Neural cell (in vitro differentiated cells): ENCODE data around the gene GABPB1. TPM values are rescaled to one million over a fixed set of nuclear protein-coding genes. Genes with fewer than 3 reads are reported as not detected.

ENCODE experiments used
- H2AFZ ChIP-seq: fragments of 200-600, 300-800 bp; sonication (generic), shearing (Covaris generic); 2 replicates; pipeline ENCODE4 v1.6.0; 2014; ENCODE audit warnings: low read depth, mild to moderate bottlenecking, antibody characterized with exemption, low read length, moderate library complexity
- H3F3A ChIP-seq: fragments of 200-600 bp; shearing (Covaris generic); 2 replicates; pipeline ENCODE4 v1.6.1; 2016; ENCODE audit warnings: mild to moderate bottlenecking, moderate library complexity, mixed read lengths, antibody characterized with exemption, low read length; ENCODE audit not compliant: insufficient read depth, poor library complexity, severe bottlenecking
- H3K27ac ChIP-seq: fragments of 200-600, 300-800 bp; sonication (generic), shearing (Covaris generic); 2 replicates; pipeline ENCODE4 v1.5.1; 2014; ENCODE audit warnings: mild to moderate bottlenecking, low read length, moderate library complexity
- H3K27me3 ChIP-seq: fragments of 300-800, 200-600 bp; sonication (generic), shearing (Covaris generic); 2 replicates; pipeline ENCODE4 v1.6.0; 2014; ENCODE audit warnings: mild to moderate bottlenecking, low read depth, low read length, moderate library complexity; ENCODE audit not compliant: insufficient read depth
- H3K36me3 ChIP-seq: fragments of 300-800, 200-600 bp; sonication (generic), shearing (Covaris generic); 2 replicates; pipeline ENCODE4 v1.5.1; 2014; ENCODE audit warnings: mild to moderate bottlenecking, antibody characterized with exemption, low read length, moderate library complexity; ENCODE audit not compliant: insufficient read depth
- H3K4me2 ChIP-seq: fragments of 300-800, 200-600 bp; sonication (generic), shearing (Covaris generic); 2 replicates; pipeline ENCODE4 v1.6.0; 2014; ENCODE audit warnings: mild to moderate bottlenecking, low read length
- H3K4me3 ChIP-seq: fragments of 300-800, 200-600 bp; sonication (generic), shearing (Covaris generic); 2 replicates; pipeline ENCODE4 v1.5.1; 2014; ENCODE audit warnings: mild to moderate bottlenecking, low read length, moderate library complexity
- H3K79me2 ChIP-seq: fragments of 200-600 bp; shearing (Covaris generic); replicated peaks from 2 replicates; pipeline ENCODE4 v1.6.0; 2014; ENCODE audit warnings: mild to moderate bottlenecking, low read length, moderate library complexity; ENCODE audit not compliant: insufficient read depth
- H3K9ac ChIP-seq: fragments of 300-800, 200-600 bp; sonication (generic), shearing (Covaris generic); 2 replicates; pipeline ENCODE4 v1.6.1; 2016; ENCODE audit warnings: mild to moderate bottlenecking, low read length, mixed read lengths
- H3K9me2 ChIP-seq: fragments of 200-600 bp; shearing (Covaris generic); 2 replicates; pipeline ENCODE4 v1.6.1; 2016; ENCODE audit warnings: mild to moderate bottlenecking, low read length, mixed read lengths; ENCODE audit not compliant: insufficient read depth
- H3K9me3 ChIP-seq: fragments of 200-600, 300-800 bp; sonication (generic), shearing (Covaris generic); 2 replicates; pipeline ENCODE4 v1.6.1; 2016; ENCODE audit warnings: mild to moderate bottlenecking, mixed run types, low read length, moderate library complexity, mixed read lengths
- H4K20me1 ChIP-seq: fragments of 200-600 bp; shearing (Covaris generic); 2 replicates; pipeline ENCODE4 v1.6.1; 2016; ENCODE audit warnings: mild to moderate bottlenecking, mixed run types; ENCODE audit not compliant: insufficient read depth
- CTCF ChIP-seq: fragments of 450-650 bp; IDR thresholded peaks from 2 replicates; pipeline ENCODE4 v1.5.1; 2014; ENCODE audit warnings: antibody characterized with exemption, mild to moderate bottlenecking, moderate library complexity; ENCODE audit not compliant: poor library complexity, severe bottlenecking
- EP300 ChIP-seq: fragments of 450-650 bp; conservative IDR thresholded peaks from 2 replicates; pipeline ENCODE4 v1.6.1; 2014; ENCODE audit warnings: antibody characterized with exemption, mild to moderate bottlenecking, moderate library complexity; ENCODE audit not compliant: poor library complexity, severe bottlenecking
- EZH2 ChIP-seq: fragments of 200-600, 300-800 bp; shearing (Covaris generic), sonication (generic); IDR thresholded peaks from 2 replicates; pipeline ENCODE4 v1.6.1; 2014; ENCODE audit warnings: antibody characterized with exemption, low read length, borderline replicate concordance, mild to moderate bottlenecking; ENCODE audit not compliant: insufficient read depth, poor library complexity, severe bottlenecking
- MXI1 ChIP-seq: fragments of 450-650 bp; conservative IDR thresholded peaks from 2 replicates; pipeline ENCODE4 v1.6.1; 2014; ENCODE audit warnings: antibody characterized with exemption, mild to moderate bottlenecking; ENCODE audit not compliant: poor library complexity, severe bottlenecking
- POLR2AphosphoS5 ChIP-seq: IDR thresholded peaks from 2 replicates; pipeline ENCODE4 v1.6.1; 2012
- RAD21 ChIP-seq: fragments of 450-650 bp; conservative IDR thresholded peaks from 2 replicates; pipeline ENCODE4 v1.6.1; 2014; ENCODE audit warnings: antibody characterized with exemption, mild to moderate bottlenecking, moderate library complexity
- REST ChIP-seq: IDR thresholded peaks from 2 replicates; pipeline ENCODE4 v1.6.1; 2012; ENCODE audit warnings: borderline replicate concordance
- SMC3 ChIP-seq: fragments of 450-650 bp; conservative IDR thresholded peaks from 2 replicates; pipeline ENCODE4 v1.6.1; 2014; ENCODE audit warnings: antibody characterized with exemption, mild to moderate bottlenecking, moderate library complexity; ENCODE audit not compliant: poor library complexity
- TAF1 ChIP-seq: IDR thresholded peaks from 2 replicates; pipeline ENCODE4 v1.6.1; 2012; ENCODE audit warnings: low read depth
- polyA plus RNA-seq: library from polyadenylated mRNA; depleted of rRNA; stranded (reverse); fragments of >200 nt; gene quantifications from 2 replicates; pipeline ENCODE4 v1.2.3, GENCODE V29; 2014

The GABPB1 gene
- polyA plus RNA-seq, 1 donor from 2014 or later: 34.1 TPM

- no peaks in the 10 kb centered on the region for H3K36me3 ChIP-seq
- H4K20me1 ChIP-seq: no peaks in the 10 kb centered on the region
- H2AFZ ChIP-seq: no peak overlapping the region
- no peak overlapping the region for H3K9ac ChIP-seq
- no peaks in the 10 kb centered on the region for H3K79me2 ChIP-seq
- H3K27me3 ChIP-seq: no peaks in the 10 kb centered on the region
- H3F3A ChIP-seq: no peaks in the 10 kb centered on the region
- TF ChIP-seq REST: no peak
- TF ChIP-seq EZH2: no peak
- TF ChIP-seq RAD21: no peak
- TF ChIP-seq EP300: no peak
- no peak for TF ChIP-seq CTCF
- TF ChIP-seq TAF1: no peak
- TF ChIP-seq MXI1: no peak
- TF ChIP-seq POLR2AphosphoS5: no peak
- TF ChIP-seq SMC3: no peak
- no peaks in the 10 kb centered on the region for H3K9me2 ChIP-seq
- H3K9me3 ChIP-seq: no peaks in the 10 kb centered on the region
- H3K4me2 ChIP-seq: no peak overlapping the region
- no peak overlapping the region for H3K4me3 ChIP-seq
- H3K27ac ChIP-seq: no peak overlapping the region
These were observed 14.6 kb downstream of the GABPB1 start for GRCh38 chr15:50340416-50340815.

- Histone ChIP-seq H3K36me3 (no peaks in the 10 kb centered on the region), H3K79me2 (no peaks in the 10 kb centered on the region)
These were observed 15.3 kb downstream of the GABPB1 start for GRCh38 chr15:50339717-50340116.

More at GRCh38 chr15:50339717-50340116, 15.3 kb downstream of the GABPB1 start:
- no peak overlapping the region for H3K4me3 ChIP-seq
- TF ChIP-seq POLR2AphosphoS5 (no peak), RAD21 (no peak), CTCF (no peak), MXI1 (no peak), EZH2 (no peak), TAF1 (no peak), SMC3 (no peak), REST (no peak), EP300 (no peak)
- H3F3A ChIP-seq: no peaks in the 10 kb centered on the region
- H3K9me2 ChIP-seq: no peaks in the 10 kb centered on the region
- H4K20me1 ChIP-seq: no peaks in the 10 kb centered on the region
- H3K4me2 ChIP-seq: no peak overlapping the region
- no peak overlapping the region for H3K27ac ChIP-seq
- no peaks in the 10 kb centered on the region for H3K9me3 ChIP-seq
- H2AFZ ChIP-seq: no peak overlapping the region
- H3K27me3 ChIP-seq: no peaks in the 10 kb centered on the region
- H3K9ac ChIP-seq: no peak overlapping the region
